A549 (cell line): Measurements from ENCODE around the gene MLLT1.

Source experiments
- CHD2 ChIP-seq: fragments of 150-350 bp; IDR thresholded peaks from 2 replicates; pipeline ENCODE4 v1.6.1; 2014; ENCODE audit warnings: low read length; ENCODE audit not compliant: partially characterized antibody
- CTCF ChIP-seq: fragments of >200 bp; sonication (Bioruptor Twin); formaldehyde crosslinking; IDR thresholded peaks from 3 replicates; pipeline ENCODE4 v1.5.1; 2016
- POLR2A ChIP-seq: IDR thresholded peaks from 2 replicates; pipeline ENCODE4 v1.6.1; 2012; ENCODE audit warnings: mild to moderate bottlenecking, low read length

- no peak for TF ChIP-seq POLR2A
- no peak for TF ChIP-seq CHD2
- no peak for TF ChIP-seq CTCF
These were observed 20.4 kb downstream of the MLLT1 start for GRCh38 chr19:6259312-6259861.
